IMR-90 (cell line): ENCODE measurements around the gene POLR3K. TPM values are rescaled to one million over a fixed set of nuclear protein-coding genes. Genes with fewer than 3 reads are reported as not detected.
"Not testable (repeated sequence)": the region's sequence is repeated elsewhere in the genome, so short reads cannot be mapped to it uniquely, and the experiment has no call there.

ENCODE experiments used
- ATAC-seq: fragments of 200-7000 bp; cut with Tn5 transposase; 2 replicates; pipeline ENCODE4 v1.9.1; 2020; ENCODE audit warnings: low read depth, mild to moderate bottlenecking, moderate library complexity
- BruUV-seq: library from RNA; stranded (reverse); fragments of 400-500 nt; replicated peaks from 2 replicates; lab custom pipeline; 2021; lab: Mats Ljungman, UMichigan
- CTCF ChIA-PET: fragments of 300-600 bp; formaldehyde crosslinking; extraction: SDS; loops from one replicate; lab custom pipeline; 2021; ENCODE audit warnings: antibody characterized with exemption; lab: Yijun Ruan, JAX
- POLR2A ChIA-PET: fragments of 300-600 bp; sonication (Branson Sonifier 250); formaldehyde crosslinking; loops from one replicate; lab custom pipeline; 2022; ENCODE audit warnings: antibody characterized with exemption; ENCODE audit not compliant: unreplicated experiment; lab: Charles Lee
- DNase-seq: peaks from one replicate; pipeline ENCODE4 v3.0.0; 2013
- H2AFZ ChIP-seq: replicated peaks from 2 replicates; pipeline ENCODE3; 2013; ENCODE audit warnings: low read length, mild to moderate bottlenecking; ENCODE audit not compliant: poor library complexity
- H2AK5ac ChIP-seq: 2 replicates; pipeline ENCODE4 v1.6.1; 2013; ENCODE audit warnings: low read depth, low read length, inconsistent platforms
- H2AK9ac ChIP-seq: replicated peaks from 2 replicates; pipeline ENCODE3; 2013; ENCODE audit warnings: mild to moderate bottlenecking, low read depth, low read length, moderate library complexity; ENCODE audit not compliant: poor library complexity
- H2BK120ac ChIP-seq: 2 replicates; pipeline ENCODE4 v1.6.1; 2013; ENCODE audit warnings: low read depth, low read length, inconsistent platforms
- H2BK15ac ChIP-seq: 3 replicates; pipeline ENCODE4 v1.6.1; 2013; ENCODE audit warnings: low read depth, low read length, inconsistent platforms
- H2BK20ac ChIP-seq: 2 replicates; pipeline ENCODE4 v1.6.1; 2013; ENCODE audit warnings: low read depth, mild to moderate bottlenecking, inconsistent platforms, low read length, moderate library complexity
- H2BK5ac ChIP-seq: 2 replicates; pipeline ENCODE4 v1.6.1; 2013; ENCODE audit warnings: mild to moderate bottlenecking, low read depth, low read length, inconsistent platforms; ENCODE audit not compliant: poor library complexity, severe bottlenecking
- H3K14ac ChIP-seq: replicated peaks from 2 replicates; pipeline ENCODE4 v1.6.1; 2013; ENCODE audit warnings: low read depth, low read length, inconsistent platforms
- H3K18ac ChIP-seq: 2 replicates; pipeline ENCODE4 v1.6.1; 2013; ENCODE audit warnings: low read depth, low read length, control low read depth
- H3K23ac ChIP-seq: 2 replicates; pipeline ENCODE4 v1.6.1; 2013; ENCODE audit warnings: low read depth, low read length, inconsistent platforms
- H3K27ac ChIP-seq: 2 replicates; pipeline ENCODE4 v1.5.1; 2013; ENCODE audit warnings: mild to moderate bottlenecking, control low read depth, low read length; ENCODE audit not compliant: insufficient read depth
- H3K27me3 ChIP-seq: 2 replicates; pipeline ENCODE4 v1.6.1; 2013; ENCODE audit warnings: low read length; ENCODE audit not compliant: control insufficient read depth, insufficient read depth
- H3K36me3 ChIP-seq: 2 replicates; pipeline ENCODE4 v1.6.1; 2013; ENCODE audit warnings: low read length, mixed read lengths; ENCODE audit not compliant: control insufficient read depth, insufficient read depth
- H3K4ac ChIP-seq: 2 replicates; pipeline ENCODE4 v1.6.1; 2013; ENCODE audit warnings: low read depth, low read length, inconsistent platforms
- H3K4me1 ChIP-seq: 2 replicates; pipeline ENCODE4 v1.6.1; 2013; ENCODE audit warnings: low read length, mixed read lengths; ENCODE audit not compliant: control insufficient read depth, insufficient read depth
- H3K4me2 ChIP-seq: 2 replicates; pipeline ENCODE4 v1.6.1; 2013; ENCODE audit warnings: low read depth, mild to moderate bottlenecking, control low read depth, low read length, moderate library complexity
- H3K4me3 ChIP-seq: 2 replicates; pipeline ENCODE4 v1.5.1; 2013; ENCODE audit warnings: low read depth, mild to moderate bottlenecking, control low read depth, low read length, moderate library complexity; ENCODE audit not compliant: insufficient read depth
- H3K56ac ChIP-seq: 2 replicates; pipeline ENCODE4 v1.6.1; 2013; ENCODE audit warnings: low read length, inconsistent platforms; ENCODE audit not compliant: insufficient read depth; ENCODE audit errors: extremely low read depth
- H3K79me1 ChIP-seq, 2 experiments: 2 replicates each; pipeline ENCODE4 v1.6.1; 2013; ENCODE audit warnings: low read length in 2 of 2, inconsistent platforms in 1 of 2, low read depth in 1 of 2
- H3K9ac ChIP-seq: 2 replicates; pipeline ENCODE4 v1.6.1; 2013; ENCODE audit warnings: low read depth, low read length, control low read depth
- H3K9me1 ChIP-seq: 2 replicates; pipeline ENCODE4 v1.6.1; 2013; ENCODE audit warnings: low read length, inconsistent platforms; ENCODE audit not compliant: insufficient read depth
- H3K9me3 ChIP-seq: 2 replicates; pipeline ENCODE4 v1.6.1; 2013; ENCODE audit warnings: low read length; ENCODE audit not compliant: control insufficient read depth, insufficient read depth
- H4K20me1 ChIP-seq: 2 replicates; pipeline ENCODE4 v1.6.1; 2013; ENCODE audit warnings: low read length, inconsistent platforms; ENCODE audit not compliant: insufficient read depth
- H4K5ac ChIP-seq: 2 replicates; pipeline ENCODE4 v1.6.1; 2013; ENCODE audit warnings: mild to moderate bottlenecking, low read depth, low read length, control low read depth
- H4K8ac ChIP-seq, 2 experiments: 2 replicates each; pipeline ENCODE4 v1.6.1; 2013; ENCODE audit warnings: low read depth in 2 of 2, low read length in 2 of 2, control low read depth in 1 of 2, inconsistent platforms in 1 of 2
- H4K91ac ChIP-seq: 2 replicates; pipeline ENCODE4 v1.6.1; 2013; ENCODE audit warnings: low read depth, low read length, inconsistent platforms; ENCODE audit not compliant: insufficient read depth
- BHLHE40 ChIP-seq: fragments of 150-350 bp; IDR thresholded peaks from 2 replicates; pipeline ENCODE4 v1.6.1; 2016; ENCODE audit warnings: mild to moderate bottlenecking, low read depth, low read length
- CHD1 ChIP-seq: IDR thresholded peaks from 2 replicates; pipeline ENCODE4 v1.6.1; 2012; ENCODE audit warnings: low read depth, low read length, improper control_type of control experiment
- FOS ChIP-seq: fragments of 150-350 bp; IDR thresholded peaks from 2 replicates; pipeline ENCODE4 v1.6.1; 2016; ENCODE audit warnings: low read depth, low read length
- MAFK ChIP-seq: IDR thresholded peaks from 2 replicates; pipeline ENCODE4 v1.6.1; 2012; ENCODE audit warnings: low read depth, low read length, improper control_type of control experiment
- MAZ ChIP-seq: IDR thresholded peaks from 2 replicates; pipeline ENCODE4 v1.6.1; 2012; ENCODE audit warnings: low read depth, mild to moderate bottlenecking, low read length, improper control_type of control experiment, moderate library complexity, borderline replicate concordance
- SMC3 ChIP-seq: fragments of 150-350 bp; IDR thresholded peaks from 2 replicates; pipeline ENCODE4 v1.6.1; 2016; ENCODE audit warnings: low read depth, mild to moderate bottlenecking, antibody characterized with exemption, low read length, moderate library complexity
- WGBS, 2 experiments: methylation state at CpG; one replicate each; pipeline versions ENCODE4 v1.1.5 to v1.1.7; 2013; ENCODE audit warnings: missing lambda C conversion rate in 2 of 2; ENCODE audit not compliant: insufficient read length in 1 of 2; ENCODE audit errors: extremely low coverage in 2 of 2; 5-methylcytosine and 5-hydroxymethylcytosine counted together
- dilution Hi-C: fragments of 300-500 bp; cut with HindIII; formaldehyde crosslinking; loops from one replicate; pipeline ENCODE4 v1.14.3; 2018; ENCODE audit warnings: low sequenced_read_pairs; ENCODE audit not compliant: unreplicated experiment
- in situ Hi-C: fragments of 300-500 bp; cut with MboI; formaldehyde crosslinking; loops from 3 replicates; pipeline ENCODE4 v1.14.3; 2019; ENCODE audit warnings: low sequenced_read_pairs, inconsistent platforms, mixed read lengths
- intact Hi-C: fragments of 100-400 bp; cut with micrococcal nuclease; formaldehyde crosslinking; loops from 2 replicates; pipeline ENCODE4 v1.10.0; 2022
- polyA plus RNA-seq, 3 experiments: library from polyadenylated mRNA; depleted of rRNA; stranded (reverse); fragments of >200 nt; gene quantifications; 2 replicates each; pipeline ENCODE4 v1.2.3, GENCODE V29; 2012; ENCODE audit warnings: low replicate concordance in 1 of 3
- total RNA-seq: library from RNA; depleted of rRNA; stranded (reverse); fragments of >200 nt; gene quantifications from 2 replicates; pipeline ENCODE4 v1.2.3, GENCODE V29; 2012

The POLR3K gene
- total and polyA plus RNA-seq, 2 of the 4 experiments (the other 2 are of a cell fraction), result 9.0 to 39.5 TPM

DNA sequence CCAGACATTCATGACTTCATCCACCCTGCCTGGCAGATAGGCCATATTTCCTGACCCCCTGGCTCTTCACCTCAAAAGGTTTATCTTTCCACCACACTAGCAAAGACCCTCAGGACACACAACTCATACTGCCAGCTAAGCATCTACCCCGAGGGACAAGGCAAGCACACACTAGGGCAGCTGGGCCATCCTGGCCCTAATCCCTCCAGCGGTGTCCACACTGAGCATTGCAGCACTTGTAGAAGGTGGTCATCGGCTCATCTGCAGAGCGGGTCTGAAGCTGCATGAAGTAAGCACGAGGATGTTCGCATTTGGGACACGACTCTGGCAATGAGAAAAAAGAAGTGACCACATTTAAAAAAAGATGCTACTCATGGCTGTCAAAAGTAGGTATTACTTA lies 6.2 kb downstream of the POLR3K start (continued):
- no peak for TF ChIP-seq CHD1
- TF ChIP-seq BHLHE40, result no peak
- no peak for TF ChIP-seq SMC3
- TF ChIP-seq MAZ, result no peak
- no peak for TF ChIP-seq FOS
- TF ChIP-seq MAFK, result no peak

DNA sequence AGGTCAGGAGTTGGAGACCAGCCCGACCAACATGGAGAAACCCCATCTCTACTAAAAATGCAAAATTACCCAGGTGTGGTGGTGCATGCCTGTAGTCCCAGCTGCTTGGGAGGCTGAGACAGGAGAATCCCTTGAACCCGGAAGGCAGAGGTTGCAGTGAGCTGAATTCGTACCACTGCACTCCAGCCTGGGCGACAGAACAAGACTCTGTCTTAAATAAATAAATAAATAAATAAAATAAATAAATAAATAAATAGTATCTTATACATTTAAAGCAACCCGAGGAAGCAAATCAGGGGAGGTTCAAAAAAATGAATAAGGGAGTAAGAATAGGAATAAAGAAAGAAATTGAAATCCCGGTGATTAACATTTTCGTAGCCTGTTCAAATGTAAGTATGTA lies 6.9 kb downstream of the POLR3K start:
- ATAC-seq, CTCF ChIA-PET, H3K27me3 ChIP-seq, H3K4me3 ChIP-seq, H3K4me2 ChIP-seq, H2BK20ac ChIP-seq, intact Hi-C loops, H2BK5ac ChIP-seq, BruUV-seq, H4K5ac ChIP-seq, H3K14ac ChIP-seq, H3K9me3 ChIP-seq, H2AK5ac ChIP-seq, H3K4me1 ChIP-seq, H3K23ac ChIP-seq, in situ Hi-C loops, H2BK15ac ChIP-seq, H2AK9ac ChIP-seq, DNase-seq, H3K56ac ChIP-seq, H3K27ac ChIP-seq, H2AFZ ChIP-seq, H3K18ac ChIP-seq, POLR2A ChIA-PET, dilution Hi-C loops, H3K9me1 ChIP-seq, H4K8ac ChIP-seq, H3K4ac ChIP-seq, H4K91ac ChIP-seq, H2BK120ac ChIP-seq, H4K20me1 ChIP-seq, H3K9ac ChIP-seq: not testable (repeated sequence)
- Histone ChIP-seq H3K36me3 (peaks cover 19% of the 10 kb centered on the region), H3K79me1 (peaks cover 14 to 24% of the 10 kb centered on the region in 2 experiments; a peak in 3 of 4 replicates)
- no CpG with 5 or more reads among the region's 7 CpGs for WGBS, 2 experiments
